NT2/D1 (cell line): ENCODE data around the gene RPL39.

Source experiments
- YY1 ChIP-seq: IDR thresholded peaks from 2 replicates; pipeline ENCODE4 v1.6.1; 2011; ENCODE audit not compliant: insufficient read length, insufficient read depth
- ZNF274 ChIP-seq: IDR thresholded peaks from 2 replicates; pipeline ENCODE4 v1.6.1; 2011; ENCODE audit warnings: mild to moderate bottlenecking, low read depth, low read length

- TF ChIP-seq ZNF274 (no peak), YY1 (no peak)
Measured at GRCh38 chrX:119758731-119759247, 32.6 kb downstream of the RPL39 start.
